Activated T-cell treated with anti-CD3 and anti-CD28 coated beads, Interleukin-2, amount 50 U/mL, for 48 hours (primary cell): ENCODE results near the gene MRNIP.

Experiments
- DNase-seq, 2 experiments: peaks; one replicate each; pipeline ENCODE4 v3.0.0-alpha.2; 2020

MRNIP gene

GRCh38 chr5:179870952-179871351 lies 12.3 kb upstream of the MRNIP start:
- DNase-seq: no peak

DNA sequence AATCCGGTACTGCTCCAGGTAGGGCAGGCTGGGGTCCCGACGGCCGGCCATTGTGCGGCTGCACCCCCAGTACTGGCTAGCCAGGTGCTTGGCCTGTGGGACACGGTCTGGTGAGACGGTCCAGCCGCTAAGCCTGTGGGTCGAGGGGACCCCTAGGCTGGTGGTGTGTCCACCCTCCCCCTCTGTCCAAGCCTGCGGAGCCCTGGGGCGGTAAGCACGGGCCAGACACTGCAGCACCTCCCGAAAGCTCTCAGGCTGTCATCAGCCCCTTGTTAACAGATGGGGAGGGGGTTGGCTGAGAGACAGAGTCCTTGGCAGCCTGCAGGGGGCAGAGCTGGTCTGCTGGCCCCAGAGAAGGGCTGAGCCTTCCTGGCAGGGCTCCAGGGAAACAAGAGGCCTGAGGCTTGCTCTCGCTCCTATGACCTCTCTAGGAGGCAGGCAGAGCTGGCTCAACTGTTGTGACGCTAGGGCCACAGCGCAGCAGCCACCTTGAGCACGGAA lies 11.8 kb upstream of the MRNIP start:
- DNase-seq: no peak

- no peak for DNase-seq
Measured at GRCh38 chr5:179869641-179870402, 11.2 kb upstream of the MRNIP start.

DNA sequence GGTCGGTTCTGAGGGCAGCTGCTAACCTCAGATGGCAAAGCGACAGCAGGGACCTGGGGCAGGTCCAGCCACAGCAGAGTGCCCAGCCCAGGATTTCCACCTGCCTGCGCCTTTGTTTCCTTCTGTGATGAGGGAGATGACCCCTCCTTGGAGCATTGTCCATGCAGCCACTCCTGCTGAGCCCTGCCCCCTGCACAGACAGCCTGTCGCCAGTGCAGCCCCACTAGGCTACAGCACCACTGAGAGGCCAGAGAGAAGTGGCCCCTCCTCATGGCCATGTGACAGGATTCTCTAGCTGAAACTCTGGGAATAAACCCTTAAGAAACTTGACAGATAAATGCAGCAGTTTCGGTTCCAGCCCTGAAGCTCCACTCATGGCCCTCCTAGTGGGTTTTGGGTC lies 10.5 kb upstream of the MRNIP start:
- DNase-seq: no peak

- DNase-seq: no peak
Measured at GRCh38 chr5:179868541-179868940, 9.9 kb upstream of the MRNIP start.

GRCh38 chr5:179867476-179867875 lies 8.9 kb upstream of the MRNIP start:
- no peak for DNase-seq

DNA sequence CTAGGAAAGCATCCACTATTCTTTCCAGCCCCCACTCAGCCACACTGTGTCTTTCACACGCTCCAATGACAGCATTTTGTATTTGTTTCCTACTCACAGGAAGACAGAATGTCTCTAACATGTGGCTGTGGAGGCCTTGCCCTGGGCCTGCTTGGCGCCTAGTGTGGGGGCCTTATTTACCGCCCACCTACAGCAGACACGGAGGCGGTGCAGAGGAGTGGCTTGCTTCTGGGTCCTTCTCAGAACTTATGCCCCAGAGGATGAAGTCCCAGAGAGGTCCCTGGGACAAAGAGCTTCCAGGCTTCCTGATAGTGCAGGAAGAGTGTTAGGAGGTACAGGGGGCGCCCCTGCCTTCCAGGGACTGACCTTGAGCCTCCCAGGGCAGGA lies 8.5 kb upstream of the MRNIP start:
- DNase-seq: no peak

- DNase-seq: peak; percentile 39 to 51
Measured at GRCh38 chr5:179866241-179867078, 7.8 kb upstream of the MRNIP start.

- no peak for DNase-seq
Measured at GRCh38 chr5:179865491-179866240, 7.0 kb upstream of the MRNIP start.

GRCh38 chr5:179864686-179865085 lies 6.1 kb upstream of the MRNIP start:
- no peak for DNase-seq

DNA sequence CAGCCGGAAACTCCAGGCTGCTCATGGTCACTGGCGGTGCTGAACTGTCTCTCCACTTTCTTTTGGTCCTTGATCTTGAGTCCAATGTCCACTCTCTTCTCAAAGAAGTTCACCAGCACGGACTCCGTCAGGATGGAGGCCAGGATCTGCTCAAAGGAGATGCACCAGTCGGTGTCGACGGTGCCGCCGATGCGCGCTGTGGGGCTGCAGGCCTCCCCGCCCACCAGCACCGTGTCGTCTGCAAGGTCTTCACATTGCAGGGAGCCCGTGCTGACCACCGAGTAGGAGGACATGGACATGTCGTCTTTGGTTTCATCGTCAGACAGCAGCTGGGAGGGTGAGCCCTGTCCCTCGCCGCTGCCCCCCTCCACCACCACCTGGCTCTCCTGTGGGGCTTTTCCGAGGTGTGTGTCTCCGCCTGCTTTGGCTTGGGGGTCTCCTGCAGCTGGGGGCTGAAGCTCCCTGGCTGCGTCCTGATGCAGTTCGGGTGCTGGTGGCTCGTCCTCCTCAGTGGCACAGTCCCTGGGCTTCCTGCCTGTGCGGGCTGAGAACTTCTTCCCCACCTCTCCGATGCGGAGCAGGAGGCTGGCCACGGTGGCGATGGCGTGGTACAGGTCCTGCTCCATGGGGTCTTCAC lies 5.0 kb upstream of the MRNIP start:
- DNase-seq: no peak

- no peak for DNase-seq
Measured at GRCh38 chr5:179862891-179863290, 4.3 kb upstream of the MRNIP start.

DNA sequence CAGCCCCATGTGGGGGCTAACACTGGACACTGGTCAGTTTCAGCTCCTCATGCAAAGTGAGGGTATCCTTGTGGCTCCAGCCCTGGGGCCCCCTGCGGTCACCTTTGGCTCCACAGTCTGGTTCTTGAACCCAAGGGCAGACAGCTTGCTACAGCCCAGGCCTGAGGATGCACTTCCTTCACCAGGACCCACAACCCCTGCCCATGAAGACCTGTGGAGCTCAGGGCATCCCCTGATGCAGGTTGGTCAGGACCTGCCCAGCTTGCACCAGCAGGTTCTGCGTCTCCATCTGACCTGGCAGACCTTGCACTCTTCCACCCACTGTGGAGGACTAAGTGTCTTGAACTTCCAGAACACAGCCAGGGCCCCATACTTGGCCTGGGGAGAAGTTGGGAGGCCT lies 3.7 kb upstream of the MRNIP start:
- DNase-seq: no peak

DNA sequence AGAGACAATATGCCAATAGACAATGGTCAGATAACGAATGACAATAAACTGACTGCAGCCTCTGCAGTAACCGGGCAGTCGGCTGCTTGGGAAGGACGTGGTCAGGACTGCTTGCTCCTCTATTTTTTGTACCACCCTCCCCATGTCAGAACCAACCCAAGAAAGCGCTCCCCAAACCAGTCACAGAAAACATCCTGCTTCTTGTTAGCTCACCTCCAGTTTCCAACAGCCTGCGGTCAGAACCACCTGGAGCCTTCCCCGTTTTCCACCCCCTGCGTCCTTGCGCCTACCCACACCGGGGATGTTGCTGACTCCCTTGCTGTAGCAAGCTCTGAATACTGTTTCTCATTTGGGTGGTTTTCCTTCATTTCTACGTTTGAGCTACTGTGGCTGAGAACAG lies 1.7 kb upstream of the MRNIP start:
- DNase-seq: no peak

DNA sequence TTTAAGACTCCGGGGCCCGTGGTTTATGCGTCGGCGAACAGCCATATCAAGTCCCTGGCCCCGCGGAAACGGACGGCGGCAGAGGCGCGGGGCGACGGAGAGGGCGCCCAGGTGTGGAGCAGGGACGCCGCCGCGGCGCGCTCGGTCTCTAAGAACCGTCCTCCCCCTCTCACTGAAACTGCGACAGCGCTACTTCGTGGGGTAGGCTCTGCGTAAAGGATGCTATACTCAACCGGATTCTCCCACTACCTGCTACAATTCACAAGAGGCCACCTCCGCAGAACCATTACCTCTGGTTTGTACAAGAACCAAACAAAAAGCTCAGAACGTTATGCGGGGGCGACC lies 404 bp downstream of the MRNIP start:
- DNase-seq: no peak

- DNase-seq: no peak
Measured at GRCh38 chr5:179854356-179854755, 4.3 kb downstream of the MRNIP start.

DNA sequence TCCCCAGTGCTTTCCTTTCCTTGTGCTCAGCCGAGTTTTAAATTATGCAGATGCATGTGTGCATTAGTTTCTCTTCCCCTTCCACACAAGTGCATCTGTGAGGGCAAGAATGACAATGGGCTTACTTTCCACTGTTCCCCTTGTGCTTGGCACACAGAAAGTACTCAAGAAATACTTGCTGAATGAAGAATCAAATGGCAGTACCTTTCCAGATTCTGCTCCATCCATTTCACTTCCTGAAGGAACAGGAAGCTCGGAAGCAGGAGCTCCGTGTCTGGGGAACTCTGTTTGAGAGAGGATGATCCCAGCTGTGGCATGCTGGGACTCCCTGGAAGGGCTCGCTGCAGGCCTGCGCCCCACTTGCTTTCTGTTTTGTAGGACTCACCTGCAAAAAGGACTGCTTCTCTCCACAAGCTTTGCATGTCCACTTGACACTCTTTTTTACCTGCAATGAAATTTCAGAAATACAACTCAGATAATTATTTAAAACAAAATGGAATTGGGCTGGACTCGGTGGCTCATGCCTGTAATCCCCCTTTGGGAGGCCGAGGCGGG lies 5.5 kb downstream of the MRNIP start:
- no peak for DNase-seq

DNA sequence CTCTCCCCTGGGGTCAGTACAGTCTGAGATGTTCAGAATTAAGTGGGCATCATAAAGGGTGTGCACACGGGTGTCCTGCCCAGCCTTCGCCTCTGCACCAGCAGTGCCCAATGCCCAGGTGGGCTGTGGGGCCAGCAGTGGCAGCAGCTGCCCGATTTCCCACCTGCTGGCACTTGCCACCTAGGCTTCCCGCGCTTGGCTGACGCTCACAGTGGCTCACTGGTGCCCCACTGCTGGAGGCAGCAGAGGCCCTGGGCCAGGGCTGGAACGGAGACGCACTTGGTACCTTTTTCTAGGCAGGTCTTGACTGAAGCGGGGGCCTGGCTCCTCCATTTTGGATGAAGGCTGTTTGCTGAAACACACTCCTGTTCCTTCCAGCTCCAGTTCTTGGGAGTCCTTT lies 17.0 kb downstream of the MRNIP start:
- DNase-seq: no peak

DNA sequence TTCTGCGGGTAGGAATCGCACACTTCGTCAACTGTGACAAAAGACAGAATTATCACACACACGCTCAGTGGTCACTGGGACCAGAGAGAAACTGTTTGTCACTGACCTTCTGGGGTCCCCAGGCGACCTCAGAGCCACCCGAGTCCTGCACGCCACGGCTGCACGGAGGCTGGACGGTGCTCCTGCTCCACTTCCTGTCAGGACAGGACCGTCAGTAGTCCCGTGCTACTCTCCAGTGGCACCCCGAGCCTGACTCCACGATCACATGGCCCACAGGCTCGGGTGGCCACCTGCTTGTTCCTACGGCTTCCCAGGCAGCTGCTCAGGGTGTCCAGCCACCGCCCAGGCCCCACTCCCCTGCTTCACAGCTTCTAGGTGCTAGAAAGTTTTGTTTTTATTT lies 17.9 kb downstream of the MRNIP start:
- no peak for DNase-seq

- no peak for DNase-seq
Measured at GRCh38 chr5:179840321-179840720, 18.3 kb downstream of the MRNIP start.

DNA sequence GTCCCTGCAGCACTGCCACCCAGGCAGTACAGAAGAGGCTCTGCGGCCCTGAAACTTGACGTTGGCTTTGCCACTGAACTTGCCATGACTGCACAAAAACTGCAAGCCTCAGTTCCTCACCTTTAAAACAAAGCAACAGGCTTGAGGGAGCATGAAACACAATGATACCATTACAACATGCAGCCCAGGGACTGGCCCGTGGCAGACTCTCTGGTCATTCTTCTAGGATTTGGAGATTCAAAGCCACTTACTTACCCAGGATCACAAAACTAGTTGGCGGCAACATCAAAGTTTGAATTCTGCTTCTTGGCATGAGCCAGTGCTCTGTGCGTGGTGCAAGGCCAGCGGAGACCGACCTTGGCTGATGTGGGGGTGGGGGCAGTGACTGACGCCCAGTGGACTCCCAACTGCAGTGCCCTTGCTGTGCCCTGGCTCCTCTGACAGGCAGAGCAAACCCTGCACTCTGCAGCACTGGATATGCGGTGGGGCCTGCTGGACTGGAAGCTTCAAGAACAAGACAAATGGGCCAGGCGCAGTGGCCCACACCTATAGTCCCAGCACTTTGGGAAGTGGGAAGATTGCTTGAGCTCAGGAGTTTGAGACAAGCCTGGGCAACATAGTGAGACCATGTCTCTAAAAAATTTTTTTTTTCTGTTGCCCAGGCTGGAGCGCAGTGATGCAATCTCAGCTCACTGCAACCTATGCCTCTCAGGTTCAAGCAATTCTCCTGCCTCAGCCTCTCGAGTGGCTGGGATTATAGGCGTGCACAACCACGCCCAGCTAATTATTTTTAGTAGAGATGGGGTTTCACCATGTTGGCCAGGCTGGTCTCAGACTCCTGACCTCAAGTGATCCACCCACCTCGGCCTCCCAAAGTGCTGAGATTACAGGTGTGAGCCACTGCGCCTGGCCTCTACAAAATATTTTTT lies 19.0 kb downstream of the MRNIP start:
- DNase-seq: no peak
